Smooth muscle cell (in vitro differentiated cells): ENCODE measurements around the gene CASZ1. TPM values are rescaled to one million over a fixed set of nuclear protein-coding genes. Genes with fewer than 3 reads are reported as not detected.

Experiments used
- DNase-seq: peaks from one replicate; lab custom pipeline; 2025; ENCODE audit not compliant: unreplicated experiment; lab: John Stamatoyannopoulos, UW
- H2AFZ ChIP-seq: fragments of 200-600 bp; sonication (generic); 2 replicates; pipeline ENCODE4 v1.6.0; 2016; ENCODE audit warnings: antibody characterized with exemption, low read depth, mild to moderate bottlenecking
- H3F3A ChIP-seq: fragments of 200-600 bp; sonication (generic); 2 replicates; pipeline ENCODE4 v1.6.0; 2017; ENCODE audit warnings: antibody characterized with exemption, low read depth
- H3K27ac ChIP-seq: fragments of 200-600 bp; sonication (generic); 2 replicates; pipeline ENCODE4 v1.5.1; 2016; ENCODE audit warnings: low read depth, mild to moderate bottlenecking
- H3K27me3 ChIP-seq: fragments of 200-600 bp; sonication (generic); 2 replicates; pipeline ENCODE4 v1.6.1; 2016; ENCODE audit warnings: low read depth, mild to moderate bottlenecking
- H3K36me3 ChIP-seq: fragments of 200-600 bp; sonication (generic); 2 replicates; pipeline ENCODE4 v1.5.1; 2016; ENCODE audit warnings: low read depth
- H3K4me1 ChIP-seq: fragments of 200-600 bp; sonication (generic); 2 replicates; pipeline ENCODE4 v1.5.1; 2016; ENCODE audit warnings: low read depth
- H3K4me2 ChIP-seq: fragments of 200-600 bp; sonication (generic); 2 replicates; pipeline ENCODE4 v1.6.0; 2016; ENCODE audit warnings: mild to moderate bottlenecking
- H3K4me3 ChIP-seq: fragments of 200-600 bp; sonication (generic); 2 replicates; pipeline ENCODE4 v1.5.1; 2016; ENCODE audit warnings: mild to moderate bottlenecking
- H3K79me2 ChIP-seq: fragments of 200-600 bp; sonication (generic); 2 replicates; pipeline ENCODE4 v1.6.0; 2016; ENCODE audit warnings: low read depth, mild to moderate bottlenecking
- H3K9ac ChIP-seq: fragments of 200-600 bp; sonication (generic); 2 replicates; pipeline ENCODE4 v1.6.0; 2016; ENCODE audit warnings: low read depth
- H3K9me3 ChIP-seq: fragments of 200-600 bp; sonication (generic); replicated peaks from 2 replicates; pipeline ENCODE4 v1.5.1; 2016; ENCODE audit warnings: low read depth
- H4K20me1 ChIP-seq: fragments of 200-600 bp; sonication (generic); 2 replicates; pipeline ENCODE4 v1.6.0; 2016; ENCODE audit warnings: low read depth
- CTCF ChIP-seq: fragments of 200-600 bp; sonication (generic); IDR thresholded peaks from 2 replicates; pipeline ENCODE4 v1.5.1; 2017; ENCODE audit warnings: borderline replicate concordance, mild to moderate bottlenecking, antibody characterized with exemption; ENCODE audit not compliant: insufficient read depth, poor library complexity, severe bottlenecking
- WGBS: methylation state at CpG from one replicate; pipeline ENCODE4 v1.1.7; 2016; ENCODE audit warnings: low lambda C conversion rate; 5-methylcytosine and 5-hydroxymethylcytosine counted together
- polyA plus RNA-seq: library from polyadenylated mRNA; unstranded; fragments of >200 nt; fragmentation: Nextera tagmentation; extraction: Ambion mirVana; gene quantifications from 2 replicates; pipeline ENCODE4 v1.2.1, GENCODE V29; 2016
- total RNA-seq: library from RNA; depleted of rRNA; stranded (reverse); fragments of >200 nt; gene quantifications from 2 replicates; pipeline ENCODE4 v1.2.3, GENCODE V29; 2014

Gene CASZ1
- total and polyA plus RNA-seq, 2 experiments from 2014 or later, result 0.70 to 1.9 TPM

- H3K27me3 ChIP-seq, result no peaks in the 10 kb centered on the region
- peaks cover 16% of the 10 kb centered on the region for H3K4me1 ChIP-seq
- no peak overlapping the region for H2AFZ ChIP-seq
- H3K27ac ChIP-seq, result no peak overlapping the region
- H3K4me3 ChIP-seq, result no peak overlapping the region
- no peak overlapping the region for H3K9ac ChIP-seq
- 95% methylated on average over 17 of the region's 17 CpGs for WGBS
- DNase-seq, result no peak
- peaks cover 1% of the 10 kb centered on the region for H3F3A ChIP-seq
- no peaks in the 10 kb centered on the region for H3K36me3 ChIP-seq
- no peaks in the 10 kb centered on the region for H3K79me2 ChIP-seq
- H3K4me2 ChIP-seq, result no peak overlapping the region
- no peaks in the 10 kb centered on the region for H3K9me3 ChIP-seq
- H4K20me1 ChIP-seq, result no peaks in the 10 kb centered on the region
- TF ChIP-seq CTCF, result no peak
These were observed 70.1 kb downstream of the CASZ1 start for GRCh38 chr1:10726355-10726754.

DNA sequence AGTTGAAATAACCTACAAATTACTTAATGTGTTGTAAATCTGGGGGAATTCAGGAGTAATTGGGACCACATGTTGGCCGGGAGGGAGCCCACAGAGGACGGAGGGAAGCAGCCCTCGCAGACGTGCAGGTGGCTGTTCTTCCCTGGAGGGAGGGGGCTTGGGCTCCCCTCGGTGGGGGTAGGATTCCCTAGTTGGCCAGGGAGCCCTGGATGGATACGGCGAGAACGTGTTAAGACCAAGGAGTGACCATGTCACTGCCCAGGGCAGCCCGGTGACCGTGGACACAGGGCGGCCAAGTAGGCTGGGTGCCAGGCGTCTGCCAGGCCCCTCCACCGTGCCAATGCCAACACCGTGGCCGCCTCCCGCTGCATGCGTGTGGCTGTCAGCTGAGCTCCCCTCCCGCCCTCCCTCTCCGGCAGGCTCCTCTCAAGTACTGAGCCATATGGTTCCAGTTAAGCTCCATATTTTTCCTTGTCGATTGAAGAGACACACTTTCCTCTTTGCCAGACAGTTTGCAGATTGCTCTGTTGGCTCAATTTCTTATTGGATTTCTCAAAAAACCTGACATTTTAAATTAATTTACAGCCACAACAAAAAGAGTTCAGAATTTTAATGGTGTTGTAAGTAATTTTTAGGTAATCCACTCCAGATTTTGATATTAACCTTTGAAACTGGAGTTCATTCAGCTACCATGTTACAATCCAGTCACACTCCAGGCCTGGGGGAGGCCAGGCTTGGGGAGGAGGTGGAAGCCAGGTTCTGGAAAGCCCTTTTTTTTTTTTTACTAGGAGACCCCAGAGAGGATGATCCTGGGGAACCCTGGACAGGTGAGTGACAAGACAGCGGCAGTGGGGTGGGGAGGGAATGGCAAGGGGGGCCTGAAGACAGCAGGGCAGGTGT lies 71.2 kb downstream of the CASZ1 start:
- Histone ChIP-seq H3K27ac (no peak overlapping the region), H3K4me2 (no peak overlapping the region), H3K4me3 (no peak overlapping the region), H3K36me3 (no peaks in the 10 kb centered on the region), H2AFZ (no peak overlapping the region), H3K79me2 (no peaks in the 10 kb centered on the region), H3K4me1 (peaks cover 17% of the 10 kb centered on the region), H3F3A (no peaks in the 10 kb centered on the region), H3K9ac (no peak overlapping the region), H4K20me1 (no peaks in the 10 kb centered on the region), H3K9me3 (no peaks in the 10 kb centered on the region), H3K27me3 (no peaks in the 10 kb centered on the region)
- WGBS, result 74% methylated on average over 21 of the region's 21 CpGs
- no peak for DNase-seq
- no peak for TF ChIP-seq CTCF

GRCh38 chr1:10724511-10724910 lies 71.9 kb downstream of the CASZ1 start:
- Histone ChIP-seq H4K20me1 (no peaks in the 10 kb centered on the region), H3K4me1 (peaks cover 17% of the 10 kb centered on the region), H3K9ac (no peak overlapping the region), H3K4me3 (no peak overlapping the region), H3K27ac (no peak overlapping the region), H3K27me3 (no peaks in the 10 kb centered on the region), H3F3A (no peaks in the 10 kb centered on the region), H3K36me3 (no peaks in the 10 kb centered on the region), H3K4me2 (no peak overlapping the region), H3K79me2 (no peaks in the 10 kb centered on the region), H2AFZ (no peak overlapping the region), H3K9me3 (no peaks in the 10 kb centered on the region)
- WGBS, result 96% methylated on average over 4 of the region's 4 CpGs
- DNase-seq, result no peak
- no peak for TF ChIP-seq CTCF

- Histone ChIP-seq H3K36me3 (no peaks in the 10 kb centered on the region), H2AFZ (no peak overlapping the region)
These were observed 72.4 kb downstream of the CASZ1 start for GRCh38 chr1:10724052-10724494.

More at GRCh38 chr1:10724052-10724494, 72.4 kb downstream of the CASZ1 start:
- no peak for TF ChIP-seq CTCF
- no peaks in the 10 kb centered on the region for H4K20me1 ChIP-seq
- peaks cover 17% of the 10 kb centered on the region for H3K4me1 ChIP-seq
- H3K4me3 ChIP-seq, result no peak overlapping the region
- H3K27ac ChIP-seq, result no peak overlapping the region
- no peak overlapping the region for H3K9ac ChIP-seq
- H3F3A ChIP-seq, result no peaks in the 10 kb centered on the region
- H3K9me3 ChIP-seq, result no peaks in the 10 kb centered on the region
- WGBS, result 81% methylated on average over 12 of the region's 12 CpGs
- no peaks in the 10 kb centered on the region for H3K79me2 ChIP-seq
- H3K27me3 ChIP-seq, result no peaks in the 10 kb centered on the region
- H3K4me2 ChIP-seq, result no peak overlapping the region
- no peak for DNase-seq
